ENCODE measurements around the gene SPTAN1.

The SPTAN1 gene

GRCh38 chr9:128607642-128608350, 55.4 kb downstream of the SPTAN1 start:
- Mint-ChIP-seq H3K27ac (no peak overlapping the region), H3K4me1 (ENCODE audit: low read depth) (no peaks in the 10 kb centered on the region), H3K27me3 (no peaks in the 10 kb centered on the region), H3K4me3 (no peak overlapping the region), H3K36me3 (ENCODE audit: low read depth) (peaks cover 65% of the 10 kb centered on the region), H3K9me3 (no peaks in the 10 kb centered on the region)

GRCh38 chr9:128610897-128611296, 58.5 kb downstream of the SPTAN1 start:
- H3K36me3 Mint-ChIP-seq (ENCODE audit: low read depth), result peaks cover 73% of the 10 kb centered on the region
- H3K27me3 Mint-ChIP-seq, result no peaks in the 10 kb centered on the region
- H3K4me1 Mint-ChIP-seq (ENCODE audit: low read depth), result no peaks in the 10 kb centered on the region
- H3K27ac Mint-ChIP-seq, result no peak overlapping the region
- no peak overlapping the region for H3K4me3 Mint-ChIP-seq
- no peaks in the 10 kb centered on the region for H3K9me3 Mint-ChIP-seq

GRCh38 chr9:128611600-128612394, 59.4 kb downstream of the SPTAN1 start:
- H3K27me3 Mint-ChIP-seq, result no peaks in the 10 kb centered on the region
- H3K4me1 Mint-ChIP-seq (ENCODE audit: low read depth), result no peaks in the 10 kb centered on the region
- peaks cover 74% of the 10 kb centered on the region for H3K36me3 Mint-ChIP-seq (ENCODE audit: low read depth)
- H3K27ac Mint-ChIP-seq, result no peak overlapping the region
- no peak overlapping the region for H3K4me3 Mint-ChIP-seq
- H3K9me3 Mint-ChIP-seq, result no peaks in the 10 kb centered on the region

- Mint-ChIP-seq H3K27ac (no peak overlapping the region), H3K27me3 (no peaks in the 10 kb centered on the region), H3K4me3 (no peak overlapping the region), H3K9me3 (no peaks in the 10 kb centered on the region), H3K4me1 (ENCODE audit: low read depth) (no peaks in the 10 kb centered on the region), H3K36me3 (ENCODE audit: low read depth) (peaks cover 65% of the 10 kb centered on the region)
Measured at GRCh38 chr9:128614728-128615127, 62.3 kb downstream of the SPTAN1 start.

GRCh38 chr9:128615571-128615970, 63.2 kb downstream of the SPTAN1 start:
- no peaks in the 10 kb centered on the region for H3K4me1 Mint-ChIP-seq (ENCODE audit: low read depth)
- H3K27me3 Mint-ChIP-seq, result no peaks in the 10 kb centered on the region
- H3K36me3 Mint-ChIP-seq (ENCODE audit: low read depth), result peaks cover 63% of the 10 kb centered on the region
- no peak overlapping the region for H3K4me3 Mint-ChIP-seq
- H3K9me3 Mint-ChIP-seq, result no peaks in the 10 kb centered on the region
- no peak overlapping the region for H3K27ac Mint-ChIP-seq

GRCh38 chr9:128617943-128618342, 65.6 kb downstream of the SPTAN1 start:
- no peak overlapping the region for H3K4me3 Mint-ChIP-seq
- H3K36me3 Mint-ChIP-seq (ENCODE audit: low read depth), result peaks cover 65% of the 10 kb centered on the region
- no peaks in the 10 kb centered on the region for H3K27me3 Mint-ChIP-seq
- no peaks in the 10 kb centered on the region for H3K4me1 Mint-ChIP-seq (ENCODE audit: low read depth)
- no peak overlapping the region for H3K27ac Mint-ChIP-seq
- no peaks in the 10 kb centered on the region for H3K9me3 Mint-ChIP-seq

- Mint-ChIP-seq H3K27ac (no peak overlapping the region), H3K9me3 (no peaks in the 10 kb centered on the region), H3K27me3 (no peaks in the 10 kb centered on the region), H3K36me3 (ENCODE audit: low read depth) (peaks cover 56% of the 10 kb centered on the region), H3K4me3 (no peak overlapping the region), H3K4me1 (ENCODE audit: low read depth) (no peaks in the 10 kb centered on the region)
Measured at GRCh38 chr9:128619127-128619526, 66.7 kb downstream of the SPTAN1 start.

- Mint-ChIP-seq H3K36me3 (ENCODE audit: low read depth) (peaks cover 57% of the 10 kb centered on the region), H3K4me1 (ENCODE audit: low read depth) (no peaks in the 10 kb centered on the region)
Measured at GRCh38 chr9:128619779-128620178, 67.4 kb downstream of the SPTAN1 start.

GRCh38 chr9:128621730-128622455, 69.5 kb downstream of the SPTAN1 start:
- Mint-ChIP-seq H3K4me1 (ENCODE audit: low read depth) (no peaks in the 10 kb centered on the region), H3K36me3 (ENCODE audit: low read depth) (peaks cover 67% of the 10 kb centered on the region), H3K27ac (no peak overlapping the region), H3K27me3 (no peaks in the 10 kb centered on the region), H3K9me3 (no peaks in the 10 kb centered on the region), H3K4me3 (no peak overlapping the region)

More at GRCh38 chr9:128619779-128620178, 67.4 kb downstream of the SPTAN1 start:
- Mint-ChIP-seq H3K4me3 (no peak overlapping the region), H3K27me3 (no peaks in the 10 kb centered on the region), H3K9me3 (no peaks in the 10 kb centered on the region), H3K27ac (no peak overlapping the region)

GRCh38 chr9:128624566-128624965, 72.2 kb downstream of the SPTAN1 start:
- no peaks in the 10 kb centered on the region for H3K9me3 Mint-ChIP-seq
- H3K27ac Mint-ChIP-seq, result no peak overlapping the region
- no peaks in the 10 kb centered on the region for H3K27me3 Mint-ChIP-seq
- H3K4me1 Mint-ChIP-seq (ENCODE audit: low read depth), result no peaks in the 10 kb centered on the region
- H3K4me3 Mint-ChIP-seq, result no peak overlapping the region
- H3K36me3 Mint-ChIP-seq (ENCODE audit: low read depth), result peaks cover 65% of the 10 kb centered on the region

- Mint-ChIP-seq H3K4me3 (no peak overlapping the region), H3K27me3 (no peaks in the 10 kb centered on the region), H3K27ac (no peak overlapping the region), H3K36me3 (ENCODE audit: low read depth) (peaks cover 67% of the 10 kb centered on the region), H3K4me1 (ENCODE audit: low read depth) (no peaks in the 10 kb centered on the region), H3K9me3 (no peaks in the 10 kb centered on the region)
Measured at GRCh38 chr9:128625391-128626146, 73.2 kb downstream of the SPTAN1 start.

- Mint-ChIP-seq H3K36me3 (ENCODE audit: low read depth) (peaks cover 61% of the 10 kb centered on the region), H3K4me1 (ENCODE audit: low read depth) (no peaks in the 10 kb centered on the region), H3K9me3 (no peaks in the 10 kb centered on the region), H3K4me3 (no peak overlapping the region), H3K27ac (no peak overlapping the region), H3K27me3 (no peaks in the 10 kb centered on the region)
Measured at GRCh38 chr9:128626181-128626580, 73.8 kb downstream of the SPTAN1 start.

GRCh38 chr9:128627127-128627715, 74.8 kb downstream of the SPTAN1 start:
- Mint-ChIP-seq H3K27me3 (no peaks in the 10 kb centered on the region), H3K36me3 (ENCODE audit: low read depth) (peaks cover 56% of the 10 kb centered on the region), H3K4me3 (no peak overlapping the region), H3K9me3 (no peaks in the 10 kb centered on the region), H3K27ac (no peak overlapping the region), H3K4me1 (ENCODE audit: low read depth) (no peaks in the 10 kb centered on the region)

GRCh38 chr9:128627906-128628305, 75.5 kb downstream of the SPTAN1 start:
- H3K36me3 Mint-ChIP-seq (ENCODE audit: low read depth), result peaks cover 53% of the 10 kb centered on the region
- no peaks in the 10 kb centered on the region for H3K9me3 Mint-ChIP-seq
- H3K4me1 Mint-ChIP-seq (ENCODE audit: low read depth), result no peaks in the 10 kb centered on the region
- no peak overlapping the region for H3K27ac Mint-ChIP-seq
- H3K27me3 Mint-ChIP-seq, result no peaks in the 10 kb centered on the region
- no peak overlapping the region for H3K4me3 Mint-ChIP-seq

All from stimulated activated naive CD8-positive, alpha-beta T cell treated with anti-CD3 and anti-CD28 coated beads, Interleukin-15, Interleukin-2, amounts not matched to agents 100 ng/mL and 50 ng/mL, for 24 hours (primary cell).